Neural cell (in vitro differentiated cells): ENCODE results near the gene SUSD3.

ENCODE experiments used
- SMC3 ChIP-seq: fragments of 450-650 bp; conservative IDR thresholded peaks from 2 replicates; pipeline ENCODE4 v1.6.1; 2014; ENCODE audit warnings: antibody characterized with exemption, mild to moderate bottlenecking, moderate library complexity; ENCODE audit not compliant: poor library complexity
- TF ChIP-seq, protein P1 (sequence below): fragments of 450-650 bp; IDR thresholded peaks from 2 replicates; pipeline ENCODE4 v1.5.1; 2014; ENCODE audit warnings: antibody characterized with exemption, mild to moderate bottlenecking, moderate library complexity; ENCODE audit not compliant: poor library complexity, severe bottlenecking

DNA sequence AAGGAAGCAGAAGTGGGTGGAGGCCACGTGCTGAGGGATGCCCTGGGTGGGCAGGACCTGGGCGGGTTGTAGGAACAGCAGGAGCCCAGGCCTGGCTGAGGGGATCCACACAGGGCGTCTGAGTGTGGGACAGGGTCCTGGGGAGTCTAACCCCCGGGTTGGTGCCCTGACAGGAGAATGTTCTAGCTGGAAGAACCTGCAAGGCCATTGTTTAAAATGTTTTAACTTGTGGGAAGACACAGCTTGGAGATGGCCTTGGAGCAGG lies 33.9 kb upstream of the SUSD3 start:
- TF ChIP-seq SMC3, result no peak
- TF ChIP-seq, protein P1, sequence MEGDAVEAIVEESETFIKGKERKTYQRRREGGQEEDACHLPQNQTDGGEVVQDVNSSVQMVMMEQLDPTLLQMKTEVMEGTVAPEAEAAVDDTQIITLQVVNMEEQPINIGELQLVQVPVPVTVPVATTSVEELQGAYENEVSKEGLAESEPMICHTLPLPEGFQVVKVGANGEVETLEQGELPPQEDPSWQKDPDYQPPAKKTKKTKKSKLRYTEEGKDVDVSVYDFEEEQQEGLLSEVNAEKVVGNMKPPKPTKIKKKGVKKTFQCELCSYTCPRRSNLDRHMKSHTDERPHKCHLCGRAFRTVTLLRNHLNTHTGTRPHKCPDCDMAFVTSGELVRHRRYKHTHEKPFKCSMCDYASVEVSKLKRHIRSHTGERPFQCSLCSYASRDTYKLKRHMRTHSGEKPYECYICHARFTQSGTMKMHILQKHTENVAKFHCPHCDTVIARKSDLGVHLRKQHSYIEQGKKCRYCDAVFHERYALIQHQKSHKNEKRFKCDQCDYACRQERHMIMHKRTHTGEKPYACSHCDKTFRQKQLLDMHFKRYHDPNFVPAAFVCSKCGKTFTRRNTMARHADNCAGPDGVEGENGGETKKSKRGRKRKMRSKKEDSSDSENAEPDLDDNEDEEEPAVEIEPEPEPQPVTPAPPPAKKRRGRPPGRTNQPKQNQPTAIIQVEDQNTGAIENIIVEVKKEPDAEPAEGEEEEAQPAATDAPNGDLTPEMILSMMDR, result no peak
